RKO (cell line): ENCODE results near the gene SCAF4.

Source experiments
- DNase-seq: peaks from one replicate; pipeline ENCODE4 v3.0.0-alpha.2; 2016; ENCODE audit warnings: low spot score

SCAF4 gene

DNA sequence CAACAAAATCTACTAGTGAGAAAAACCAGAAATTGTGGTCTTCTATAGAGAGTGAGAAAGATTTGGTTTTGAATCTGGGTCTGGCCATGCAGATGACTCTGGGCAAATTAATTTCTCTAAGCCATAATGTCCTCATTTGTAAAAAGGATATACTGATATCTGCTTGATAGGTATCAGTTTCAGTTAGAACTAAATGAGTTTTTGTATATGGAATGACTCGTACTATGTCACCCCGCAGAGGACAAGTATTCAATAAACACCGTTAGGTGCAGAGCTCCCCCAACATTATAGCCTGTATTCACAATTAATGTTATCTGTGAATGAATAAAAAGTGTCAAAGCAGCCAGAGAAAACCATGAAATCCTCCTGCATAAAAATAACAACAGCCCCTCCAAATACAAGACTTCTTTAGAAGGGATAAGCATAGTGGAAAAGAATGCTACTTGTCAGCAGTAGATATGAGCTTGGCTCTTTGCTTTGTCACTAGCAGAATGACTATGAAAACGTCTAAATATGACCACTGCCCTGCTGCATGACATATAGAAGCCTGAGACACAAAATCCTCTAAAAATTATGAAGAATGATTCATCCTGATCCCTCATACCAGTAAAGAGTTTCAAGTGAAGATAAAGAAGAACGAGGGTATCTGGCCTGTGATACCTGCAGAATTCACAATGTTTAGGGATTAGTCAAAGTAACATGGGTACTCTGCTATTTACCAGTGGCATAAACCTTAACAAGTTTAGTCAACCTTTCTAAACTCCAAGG is 17.8 kb downstream of the SCAF4 start:
- peak; percentile 51 for DNase-seq

DNA sequence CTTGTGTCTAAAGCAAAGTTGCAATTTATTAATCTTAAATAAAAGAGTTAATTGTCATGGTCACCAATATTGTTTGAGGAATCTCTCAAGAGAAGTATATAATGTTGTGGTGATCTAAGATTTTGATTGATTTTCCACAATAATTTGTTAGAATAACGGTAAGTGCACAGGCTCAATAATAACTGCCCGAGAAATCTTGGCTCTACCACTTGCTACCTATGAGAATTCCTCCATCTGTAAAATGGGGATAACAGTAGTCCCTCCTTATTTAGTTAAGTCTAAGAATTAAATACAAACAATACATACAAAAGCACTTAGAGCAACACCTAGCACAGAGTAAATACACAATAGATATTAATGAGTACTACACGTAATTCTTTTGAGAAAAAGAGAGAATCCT is 18.8 kb downstream of the SCAF4 start:
- DNase-seq: no peak

DNA sequence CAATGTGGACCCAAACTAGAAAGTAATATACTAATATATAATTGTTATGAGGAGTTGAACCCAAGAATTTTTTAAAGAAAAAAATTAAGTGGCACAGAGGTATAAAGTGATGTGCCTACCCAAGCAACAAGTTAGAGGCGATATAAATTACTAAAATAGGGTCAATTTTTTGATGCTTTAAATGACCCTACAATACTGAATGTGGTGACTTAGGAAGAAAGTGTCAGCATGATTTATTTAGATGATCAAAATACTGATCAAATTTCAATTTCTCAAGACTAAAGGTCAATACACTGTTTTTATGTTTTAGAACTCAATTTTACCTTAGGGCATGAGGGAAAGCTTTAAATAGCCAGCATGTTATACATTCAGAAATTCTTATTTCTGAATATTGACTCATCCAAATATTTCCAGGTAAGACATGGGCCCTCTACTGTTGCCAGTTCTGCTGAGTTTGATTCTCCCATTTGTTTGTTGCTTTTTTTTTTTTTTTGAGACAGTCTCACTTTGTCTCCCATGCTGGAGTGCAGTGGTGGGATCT is 20.1 kb downstream of the SCAF4 start:
- DNase-seq: no peak

DNA sequence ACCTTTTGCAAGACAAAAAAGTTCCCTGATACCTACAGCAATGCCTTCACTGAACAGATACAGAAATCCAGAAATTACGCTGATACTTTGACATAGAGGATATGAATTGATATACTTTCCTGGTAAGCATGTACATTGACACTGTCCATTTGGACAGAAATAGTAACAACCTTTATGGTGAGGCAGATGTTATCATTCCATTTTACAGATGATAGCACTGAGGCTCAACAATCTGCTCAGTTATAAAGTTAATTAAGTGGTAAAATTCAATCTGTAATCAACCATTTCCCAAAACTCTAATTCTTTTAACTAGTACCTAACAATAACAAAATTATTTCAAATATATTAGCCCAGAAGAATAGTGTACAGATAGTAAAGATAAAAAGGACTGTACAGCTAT is 20.6 kb downstream of the SCAF4 start:
- no peak for DNase-seq

DNA sequence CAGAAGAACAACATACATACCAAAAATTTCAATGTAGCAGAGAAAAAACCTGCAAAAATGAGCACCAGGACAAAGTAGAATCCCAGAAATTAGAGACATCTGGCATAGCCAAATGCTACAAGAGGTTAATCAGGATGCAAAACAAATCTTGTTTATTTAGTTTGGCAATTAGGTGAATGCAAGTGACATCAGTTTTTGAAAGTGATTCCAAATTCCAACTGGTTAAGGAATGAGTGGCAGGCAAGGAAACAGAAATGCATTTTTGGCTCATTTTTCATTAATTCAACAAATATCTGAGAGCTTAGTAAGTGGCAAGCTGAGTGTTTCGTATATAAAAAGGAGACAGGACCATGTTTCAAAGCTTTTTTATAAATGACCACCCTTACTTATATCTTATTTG is 21.3 kb downstream of the SCAF4 start:
- no peak for DNase-seq

DNA sequence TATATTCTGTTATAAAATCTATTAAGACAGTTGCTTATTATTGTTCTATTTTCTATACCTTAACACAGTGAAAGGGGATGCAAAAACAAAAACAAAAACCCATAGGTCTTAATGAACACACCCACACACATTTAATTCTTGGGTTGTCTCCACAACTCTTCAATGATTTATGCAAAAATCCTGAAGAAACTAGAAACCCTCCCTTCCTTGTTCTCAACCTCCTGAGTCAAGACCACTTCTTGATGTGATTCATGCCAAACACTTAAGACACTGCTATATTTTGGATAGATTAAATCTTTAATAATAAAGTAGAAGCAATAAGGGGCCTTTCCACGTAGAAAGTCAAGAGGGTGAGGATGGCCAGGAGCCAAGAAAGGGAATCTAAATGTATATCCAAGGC is 23.4 kb downstream of the SCAF4 start:
- no peak for DNase-seq

DNA sequence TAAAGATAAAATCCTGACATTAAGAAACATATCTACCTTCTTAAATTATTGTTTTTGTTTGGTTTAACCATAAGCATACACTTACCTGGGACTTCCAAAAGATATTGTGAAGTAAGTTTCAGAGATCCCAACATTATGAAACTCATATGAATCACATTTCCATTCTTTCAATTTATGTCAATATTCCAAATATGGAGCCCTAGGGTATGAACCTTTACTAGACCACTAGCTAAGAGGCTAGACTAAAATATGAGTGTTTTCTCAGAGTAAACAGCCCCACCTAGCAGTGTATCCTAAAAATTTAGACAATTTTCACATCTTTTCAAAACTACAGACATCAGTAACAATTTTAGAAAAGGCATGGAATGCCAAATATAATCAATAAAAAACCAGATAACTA is 24.4 kb downstream of the SCAF4 start:
- no peak for DNase-seq

DNA sequence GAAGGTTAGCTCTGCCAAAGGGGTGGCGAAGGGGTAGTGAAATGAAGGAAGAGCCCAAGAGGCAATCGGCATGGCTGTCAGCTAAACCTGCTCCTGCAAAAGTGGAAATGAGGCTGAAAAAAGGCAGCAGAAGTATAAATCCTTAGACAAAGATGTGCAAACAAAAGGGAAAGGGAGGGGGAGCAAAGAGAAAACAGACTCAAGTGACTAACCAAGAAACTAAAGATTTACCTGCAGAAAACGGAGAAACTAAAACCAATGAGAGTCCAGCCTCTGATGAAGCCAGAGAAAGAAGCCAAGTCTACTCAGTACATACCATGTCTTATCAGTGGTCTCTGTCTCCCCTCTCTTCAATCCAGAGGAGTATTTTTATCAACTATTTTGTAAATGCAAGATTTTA is 25.4 kb downstream of the SCAF4 start:
- no peak for DNase-seq

DNA sequence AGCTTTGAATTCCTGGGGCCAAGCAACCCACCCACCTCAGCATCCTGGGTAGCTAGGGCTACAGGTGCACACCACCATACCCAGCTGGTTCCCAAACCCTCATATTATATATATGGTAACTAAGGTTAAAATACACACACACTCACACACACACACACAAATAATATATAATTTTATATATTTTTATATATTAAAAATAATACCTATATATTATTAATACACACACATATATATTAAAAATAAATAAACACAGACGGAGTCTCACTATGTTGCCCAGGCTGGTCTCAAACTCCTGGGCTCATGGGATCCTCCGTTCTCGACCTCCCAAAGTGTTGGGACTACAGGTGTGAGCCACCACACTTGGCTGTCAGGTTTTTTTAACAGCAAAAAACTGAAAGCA is 31.9 kb downstream of the SCAF4 start:
- no peak for DNase-seq

DNA sequence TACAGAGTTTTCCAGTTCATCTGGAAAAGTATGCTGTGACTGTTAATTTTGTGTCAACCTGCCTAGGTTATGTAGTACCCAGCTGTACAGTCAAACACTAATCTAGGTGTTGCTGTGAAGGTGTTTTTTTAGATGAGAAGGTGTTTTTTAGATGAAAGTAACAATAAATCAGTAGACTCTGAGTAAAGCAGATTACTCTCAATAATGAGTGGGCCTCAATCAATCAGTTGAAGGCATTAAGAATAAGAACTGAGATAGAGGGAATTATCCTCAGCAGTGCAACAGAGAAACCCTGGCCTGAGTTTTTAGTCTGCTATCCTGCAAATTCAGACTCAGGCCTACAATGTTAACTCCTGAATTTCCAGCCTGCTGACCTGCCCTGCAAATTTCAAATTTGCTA is 33.5 kb downstream of the SCAF4 start:
- no peak for DNase-seq

DNA sequence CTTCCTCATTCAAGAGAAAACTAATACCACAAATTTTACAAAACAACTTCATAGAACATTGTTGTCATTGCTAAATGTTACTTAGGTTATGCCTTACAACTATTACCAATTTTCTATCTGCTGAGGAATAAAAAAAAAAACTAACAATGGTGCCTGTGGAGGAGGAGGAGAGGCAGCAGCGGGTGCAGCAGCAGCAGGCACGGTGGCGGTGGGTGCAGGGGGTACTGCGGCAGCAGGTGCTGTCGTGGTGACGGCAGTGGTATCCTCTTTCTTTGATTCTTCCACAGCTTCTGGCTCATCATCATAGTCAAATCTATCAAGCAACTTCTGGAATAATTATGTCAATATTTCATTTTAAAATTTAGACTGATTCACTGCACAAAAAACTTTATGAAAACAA is 35.5 kb downstream of the SCAF4 start:
- DNase-seq: no peak

DNA sequence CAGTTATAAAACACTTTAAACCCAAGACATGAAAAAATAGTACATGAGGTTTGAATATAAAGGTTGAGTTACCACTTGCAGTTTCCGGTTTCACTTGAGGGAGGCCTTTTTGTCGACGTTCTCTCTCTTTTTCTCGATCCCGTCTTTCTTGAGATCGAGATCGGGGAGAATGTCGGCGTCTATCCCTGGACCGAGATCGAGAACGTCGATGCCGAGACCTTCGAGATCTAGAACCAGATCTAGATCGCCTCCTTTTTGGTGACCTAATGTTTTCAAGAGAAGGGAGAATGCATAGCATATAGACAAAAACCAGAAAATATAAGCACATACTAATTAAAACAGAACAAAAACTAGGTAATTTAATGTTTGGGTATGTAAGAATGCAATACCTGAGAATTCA is 38.7 kb downstream of the SCAF4 start:
- DNase-seq: no peak

DNA sequence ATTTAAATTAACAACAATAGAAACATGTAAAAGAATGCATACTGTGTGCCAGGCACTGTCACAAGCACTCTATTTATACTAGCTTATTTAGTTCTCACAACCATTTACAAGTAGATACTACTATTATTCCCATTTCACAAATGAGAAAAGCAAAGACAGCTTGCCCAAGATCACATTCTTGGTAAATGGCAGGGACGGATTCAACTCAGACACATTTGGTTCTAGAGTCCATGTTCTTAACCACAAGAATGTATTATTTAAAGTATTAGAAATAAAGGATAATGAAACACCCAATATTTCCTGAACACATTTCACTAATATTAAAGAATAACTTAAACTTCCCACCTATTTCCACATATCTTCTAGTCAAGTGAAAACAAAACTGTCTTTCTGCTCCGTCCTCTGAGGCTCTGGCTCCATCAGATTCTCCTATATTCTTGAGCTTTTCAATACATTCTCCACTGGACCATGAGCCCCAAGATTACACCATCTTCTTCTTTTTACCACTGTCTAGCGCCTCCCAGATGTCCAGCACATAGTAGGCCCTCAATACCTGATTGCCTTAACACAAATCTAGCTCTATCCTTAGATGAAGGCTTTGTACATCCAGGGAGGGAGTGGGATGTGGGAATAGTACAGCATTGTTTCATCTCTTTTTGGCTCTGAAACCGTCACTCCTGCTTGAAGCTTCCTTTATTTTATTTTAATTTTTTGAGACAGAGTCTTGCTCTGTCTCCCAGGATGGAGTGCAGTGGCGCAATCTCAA is 43.1 kb downstream of the SCAF4 start:
- DNase-seq: no peak

DNA sequence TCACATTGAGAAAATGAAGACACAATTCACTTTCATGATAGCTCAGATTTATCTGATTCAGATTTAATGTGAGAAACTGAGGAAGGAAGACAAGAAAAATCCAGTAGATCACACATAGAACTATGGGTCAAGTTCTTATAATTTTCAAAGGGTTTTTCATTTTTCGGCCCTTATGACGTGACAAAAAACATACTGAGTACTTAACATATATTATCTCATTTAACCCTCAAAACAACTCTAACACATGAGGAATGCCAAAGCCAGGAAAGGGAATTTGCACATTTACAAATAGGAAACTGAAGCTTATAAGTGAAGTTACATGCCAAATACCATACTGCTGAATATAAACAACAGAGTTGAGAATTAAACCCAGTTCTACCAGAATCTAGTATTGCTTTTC is 44.8 kb downstream of the SCAF4 start:
- DNase-seq: no peak

DNA sequence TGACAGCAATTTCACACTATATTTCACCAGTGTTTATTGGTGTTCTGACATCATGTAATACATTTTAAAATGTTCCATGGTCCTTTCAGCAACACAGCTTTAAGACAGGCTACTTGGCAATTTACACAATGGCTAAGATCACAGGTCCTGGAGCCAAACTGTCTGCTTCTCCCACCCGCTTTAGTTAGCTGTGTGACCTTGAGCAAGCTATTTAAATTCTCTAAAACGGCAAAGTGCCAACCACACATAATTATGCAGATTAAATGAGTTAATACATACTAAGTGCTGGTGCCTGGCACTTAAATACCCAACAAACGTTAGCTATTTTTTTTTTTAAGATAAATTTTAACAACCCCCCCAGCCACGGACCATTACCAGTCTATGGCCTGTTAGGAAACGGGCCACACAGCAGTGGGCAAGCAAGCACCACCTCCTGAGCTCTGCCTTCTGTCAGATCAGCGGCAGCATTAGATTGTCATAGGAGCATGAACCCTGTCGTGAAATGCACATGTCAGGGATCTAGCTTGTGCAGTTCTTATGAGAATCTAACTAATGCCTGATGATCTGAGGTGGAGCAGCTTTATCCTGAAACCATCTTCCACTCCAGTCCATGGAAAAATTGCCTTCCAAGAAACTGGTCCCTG is 45.5 kb downstream of the SCAF4 start:
- no peak for DNase-seq

DNA sequence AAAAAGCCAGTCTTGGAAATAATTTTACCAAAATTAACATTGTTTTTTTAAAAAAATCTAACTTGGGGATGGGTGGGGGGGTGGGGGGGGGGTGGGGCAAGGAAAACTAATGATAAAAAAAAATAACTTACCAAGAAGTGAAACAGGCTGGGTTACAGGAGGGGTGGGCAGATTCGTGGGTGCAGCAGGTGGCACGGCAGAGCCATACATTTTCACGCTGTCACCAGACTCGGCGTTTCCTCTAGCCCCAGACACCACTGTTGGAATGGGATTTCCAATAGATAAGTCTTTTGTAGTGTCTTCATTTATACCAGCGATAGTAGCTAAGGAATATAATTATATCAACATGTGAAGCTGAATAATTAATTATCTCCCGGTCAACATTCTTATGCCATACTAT is 47.0 kb downstream of the SCAF4 start:
- DNase-seq: no peak

DNA sequence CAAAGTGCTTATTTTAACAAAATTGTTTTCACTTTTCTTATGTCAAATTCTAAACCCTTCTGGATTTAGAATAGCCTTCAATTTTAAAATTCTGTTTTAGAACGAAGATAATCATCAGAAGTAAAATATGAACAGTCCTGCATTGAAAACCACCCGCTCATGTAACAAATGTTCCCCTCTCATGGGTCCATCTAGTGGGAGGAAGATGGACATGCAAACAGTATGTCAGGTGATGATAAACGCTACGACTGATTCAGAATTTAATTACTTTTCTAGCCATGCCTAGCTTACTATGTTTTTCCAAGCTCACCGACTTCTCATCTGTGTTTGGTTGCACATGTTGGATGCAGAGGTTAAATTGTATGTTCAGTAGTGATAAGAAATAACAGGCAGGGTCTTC is 48.9 kb downstream of the SCAF4 start:
- peak; percentile 18 for DNase-seq

DNA sequence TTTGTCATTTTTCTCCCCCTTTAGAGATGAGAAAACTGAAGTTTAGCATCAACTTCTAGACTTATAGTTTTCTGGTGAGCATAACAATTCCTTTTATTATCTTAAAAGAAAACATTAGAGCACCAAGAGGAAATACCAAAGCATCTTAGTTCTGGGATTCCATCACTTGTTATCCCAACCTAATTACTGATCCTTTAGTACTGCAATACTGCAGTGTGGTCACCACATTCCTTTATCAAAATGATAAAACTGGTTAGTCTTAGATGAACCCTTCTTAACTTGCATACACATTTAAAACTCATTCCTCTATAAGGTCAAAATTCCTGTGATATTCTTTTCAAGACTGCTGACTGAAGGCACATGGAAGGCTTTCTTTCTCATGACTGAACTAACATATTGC is 49.3 kb downstream of the SCAF4 start:
- no peak for DNase-seq

DNA sequence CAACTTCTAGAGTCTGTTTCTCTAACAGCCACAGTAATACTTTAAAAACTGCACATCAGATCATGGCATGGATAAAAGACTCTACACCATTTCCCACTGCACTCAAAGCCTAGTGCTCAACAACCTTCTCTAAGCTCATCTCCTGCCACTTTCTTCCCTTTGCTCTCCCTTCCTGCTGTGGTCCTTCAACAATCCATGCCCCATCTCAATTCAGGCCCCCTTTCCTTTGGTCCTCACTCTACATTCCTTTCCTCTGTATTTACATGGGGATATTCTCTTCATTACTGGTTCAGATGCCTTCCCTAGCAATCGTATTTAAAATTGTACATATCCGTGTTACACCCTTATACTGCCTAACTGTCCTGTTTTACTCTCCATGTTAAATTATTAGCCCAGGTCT is 53.4 kb downstream of the SCAF4 start:
- DNase-seq: no peak

DNA sequence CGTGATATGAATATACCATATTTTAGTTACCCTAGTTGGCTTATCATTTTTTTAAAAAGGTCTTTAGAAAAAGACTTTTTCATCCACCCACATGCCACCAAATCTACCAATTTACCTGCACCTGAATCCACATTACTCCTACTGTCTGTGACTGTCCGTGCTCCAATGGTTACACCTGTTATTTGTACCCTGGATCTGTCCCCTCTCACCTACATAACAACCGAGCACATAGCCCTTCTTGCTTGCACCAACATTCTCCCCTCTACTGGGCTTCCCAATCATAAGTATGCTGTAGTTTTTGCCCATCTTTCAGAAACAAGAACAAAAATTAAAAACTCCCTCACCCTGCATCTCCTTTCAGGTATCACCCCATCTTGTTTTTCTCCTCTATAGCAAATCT is 54.9 kb downstream of the SCAF4 start:
- no peak for DNase-seq

DNA sequence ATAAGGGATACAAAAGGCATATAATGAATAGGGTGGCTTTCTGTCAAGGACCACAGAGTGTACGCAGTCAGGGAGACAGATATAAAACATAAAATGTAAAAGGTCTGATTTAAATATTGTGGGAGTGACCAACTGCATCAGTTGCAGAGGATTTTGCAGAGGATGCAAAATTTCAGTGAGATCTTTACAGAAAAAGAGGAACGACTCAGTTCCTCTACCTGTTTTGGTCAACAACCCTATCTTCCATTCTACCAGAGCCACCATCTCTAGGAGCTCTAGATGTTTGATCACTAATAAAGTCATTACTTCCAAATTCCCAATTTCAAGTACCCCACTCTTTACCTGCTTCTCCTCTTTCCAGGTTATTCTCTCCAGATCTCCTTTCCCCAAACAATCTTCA is 56.0 kb downstream of the SCAF4 start:
- no peak for DNase-seq

DNA sequence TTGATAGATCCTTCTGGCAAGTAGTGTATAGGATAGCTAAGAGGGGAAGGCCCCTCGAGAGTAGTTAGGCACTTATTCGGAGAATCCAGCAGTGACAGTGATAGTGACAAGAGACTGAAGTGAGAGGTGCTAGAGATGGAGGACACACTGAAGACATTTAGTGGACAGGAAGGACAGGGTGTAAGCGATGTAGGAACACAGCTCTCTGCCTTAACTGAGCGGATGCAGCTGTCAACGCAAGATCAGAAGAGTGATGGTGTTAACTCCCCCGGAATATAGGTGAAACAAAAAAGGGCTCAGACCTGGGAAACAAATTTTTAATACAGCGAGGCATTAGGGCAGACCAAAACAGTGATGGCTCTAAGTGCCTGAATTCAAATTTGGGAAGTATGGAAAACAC is 56.6 kb downstream of the SCAF4 start:
- DNase-seq: no peak

DNA sequence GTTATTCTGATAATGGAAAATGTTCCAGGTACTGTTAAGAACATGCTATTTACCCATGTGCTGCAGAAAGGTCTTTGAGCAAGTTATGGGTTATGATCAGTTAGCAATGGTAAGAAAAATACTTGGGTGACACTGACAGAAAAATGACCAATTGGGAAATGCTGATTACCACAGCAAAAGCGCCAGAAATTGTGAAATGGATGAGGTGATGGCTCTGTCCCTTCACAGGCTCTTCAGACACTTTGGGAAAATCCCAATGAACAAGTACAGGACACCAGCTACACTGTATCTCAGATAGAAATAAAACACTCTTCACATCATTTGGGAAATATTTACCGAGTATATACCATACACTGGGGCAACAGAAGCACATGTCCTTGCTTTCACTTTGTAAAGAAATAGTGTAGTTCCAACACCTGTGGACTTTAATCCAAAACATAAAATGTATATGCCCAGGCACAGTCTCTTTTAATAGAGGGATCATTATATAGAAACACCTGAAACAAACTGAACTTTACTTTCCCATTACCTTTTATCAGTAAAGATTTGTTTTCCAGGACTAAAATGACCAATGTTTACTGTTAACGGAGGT is 58.5 kb downstream of the SCAF4 start:
- no peak for DNase-seq
